Neural cell (in vitro differentiated cells): ENCODE data around the gene LST1.

Experiments used
- EP300 ChIP-seq: fragments of 450-650 bp; conservative IDR thresholded peaks from 2 replicates; pipeline ENCODE4 v1.6.1; 2014; ENCODE audit warnings: antibody characterized with exemption, mild to moderate bottlenecking, moderate library complexity; ENCODE audit not compliant: poor library complexity, severe bottlenecking
- EZH2 ChIP-seq: fragments of 200-600, 300-800 bp; shearing (Covaris generic), sonication (generic); IDR thresholded peaks from 2 replicates; pipeline ENCODE4 v1.6.1; 2014; ENCODE audit warnings: antibody characterized with exemption, low read length, borderline replicate concordance, mild to moderate bottlenecking; ENCODE audit not compliant: insufficient read depth, poor library complexity, severe bottlenecking
- MXI1 ChIP-seq: fragments of 450-650 bp; conservative IDR thresholded peaks from 2 replicates; pipeline ENCODE4 v1.6.1; 2014; ENCODE audit warnings: antibody characterized with exemption, mild to moderate bottlenecking; ENCODE audit not compliant: poor library complexity, severe bottlenecking
- POLR2AphosphoS5 ChIP-seq: IDR thresholded peaks from 2 replicates; pipeline ENCODE4 v1.6.1; 2012
- SMC3 ChIP-seq: fragments of 450-650 bp; conservative IDR thresholded peaks from 2 replicates; pipeline ENCODE4 v1.6.1; 2014; ENCODE audit warnings: antibody characterized with exemption, mild to moderate bottlenecking, moderate library complexity; ENCODE audit not compliant: poor library complexity
- TAF1 ChIP-seq: IDR thresholded peaks from 2 replicates; pipeline ENCODE4 v1.6.1; 2012; ENCODE audit warnings: low read depth
- TF ChIP-seq, protein P1 (sequence below): fragments of 450-650 bp; IDR thresholded peaks from 2 replicates; pipeline ENCODE4 v1.5.1; 2014; ENCODE audit warnings: antibody characterized with exemption, mild to moderate bottlenecking, moderate library complexity; ENCODE audit not compliant: poor library complexity, severe bottlenecking

GRCh38 chr6:31634969-31635575, 49.0 kb downstream of the LST1 start:
- TF ChIP-seq, protein P1, sequence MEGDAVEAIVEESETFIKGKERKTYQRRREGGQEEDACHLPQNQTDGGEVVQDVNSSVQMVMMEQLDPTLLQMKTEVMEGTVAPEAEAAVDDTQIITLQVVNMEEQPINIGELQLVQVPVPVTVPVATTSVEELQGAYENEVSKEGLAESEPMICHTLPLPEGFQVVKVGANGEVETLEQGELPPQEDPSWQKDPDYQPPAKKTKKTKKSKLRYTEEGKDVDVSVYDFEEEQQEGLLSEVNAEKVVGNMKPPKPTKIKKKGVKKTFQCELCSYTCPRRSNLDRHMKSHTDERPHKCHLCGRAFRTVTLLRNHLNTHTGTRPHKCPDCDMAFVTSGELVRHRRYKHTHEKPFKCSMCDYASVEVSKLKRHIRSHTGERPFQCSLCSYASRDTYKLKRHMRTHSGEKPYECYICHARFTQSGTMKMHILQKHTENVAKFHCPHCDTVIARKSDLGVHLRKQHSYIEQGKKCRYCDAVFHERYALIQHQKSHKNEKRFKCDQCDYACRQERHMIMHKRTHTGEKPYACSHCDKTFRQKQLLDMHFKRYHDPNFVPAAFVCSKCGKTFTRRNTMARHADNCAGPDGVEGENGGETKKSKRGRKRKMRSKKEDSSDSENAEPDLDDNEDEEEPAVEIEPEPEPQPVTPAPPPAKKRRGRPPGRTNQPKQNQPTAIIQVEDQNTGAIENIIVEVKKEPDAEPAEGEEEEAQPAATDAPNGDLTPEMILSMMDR: no peak
- TF ChIP-seq EZH2 (no peak), EP300 (no peak), TAF1 (no peak), POLR2AphosphoS5 (no peak), SMC3 (no peak), MXI1 (no peak)
